HFF-Myc (cell line): ENCODE results near the gene NPIPB8.
"Not testable (repeated sequence)": the region's sequence is repeated elsewhere in the genome, so short reads cannot be mapped to it uniquely, and the experiment has no call there.

Experiments used
- DNase-seq: peaks from one replicate; pipeline ENCODE4 v3.0.0-alpha.2; 2011; ENCODE audit warnings: low read depth; ENCODE audit errors: extremely low read depth
- H3K4me3 ChIP-seq: replicated peaks from 2 replicates; pipeline ENCODE4 v1.5.1; 2011; ENCODE audit warnings: low read depth, mild to moderate bottlenecking, control low read depth, low read length
- TF ChIP-seq, protein P1 (sequence below): IDR thresholded peaks from 2 replicates; pipeline ENCODE4 v1.5.1; 2012; ENCODE audit warnings: mild to moderate bottlenecking, low read depth, low read length, control low read depth; ENCODE audit errors: missing control alignments

NPIPB8 gene

DNA sequence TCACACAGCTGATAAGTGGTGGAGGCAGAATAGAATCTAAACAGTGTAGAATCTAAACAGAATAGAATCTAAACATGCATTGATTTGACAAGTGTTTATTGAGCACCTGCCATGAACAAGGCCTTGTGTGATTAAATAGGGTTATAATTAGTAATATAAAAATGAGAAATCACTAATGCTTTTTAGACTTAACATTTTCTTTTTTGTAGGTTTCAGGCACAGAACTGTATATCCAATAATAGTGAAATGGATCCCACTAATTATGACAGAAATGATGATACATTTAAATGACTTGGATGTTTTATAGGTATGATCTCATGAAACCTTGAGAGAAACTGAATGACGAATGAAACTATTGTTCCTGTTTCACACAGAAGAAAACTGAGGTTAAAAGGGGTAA lies at the start of gene NPIPB8:
Gene NPIPB8 (plus strand): TSS at position 301 of the 400 bp plus-strand sequence. CDS start 296 bp downstream, outside the sequence.
- not testable (repeated sequence) for DNase-seq, H3K4me3 ChIP-seq

DNA sequence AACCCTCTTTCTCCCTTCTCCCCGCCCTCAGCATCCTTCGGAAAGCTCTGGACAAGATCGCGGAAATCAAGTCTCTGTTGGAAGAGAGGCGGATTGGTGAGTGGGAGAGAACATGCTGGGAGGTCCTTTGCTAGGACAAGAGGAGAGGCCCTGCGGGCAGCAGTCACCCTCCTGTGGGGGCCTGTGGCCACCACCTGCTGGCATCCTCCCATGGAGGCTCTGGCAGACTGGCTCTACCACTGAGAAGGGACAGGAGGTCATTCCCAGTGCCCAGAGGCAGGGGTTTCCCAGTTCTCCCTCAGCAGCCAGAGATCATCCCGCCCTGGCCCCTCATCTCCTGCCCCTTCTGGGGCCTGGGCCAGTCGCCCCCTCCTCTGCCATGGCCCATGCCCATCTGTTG lies 48.8 kb upstream of the NPIPB8 start:
- TF ChIP-seq, protein P1, sequence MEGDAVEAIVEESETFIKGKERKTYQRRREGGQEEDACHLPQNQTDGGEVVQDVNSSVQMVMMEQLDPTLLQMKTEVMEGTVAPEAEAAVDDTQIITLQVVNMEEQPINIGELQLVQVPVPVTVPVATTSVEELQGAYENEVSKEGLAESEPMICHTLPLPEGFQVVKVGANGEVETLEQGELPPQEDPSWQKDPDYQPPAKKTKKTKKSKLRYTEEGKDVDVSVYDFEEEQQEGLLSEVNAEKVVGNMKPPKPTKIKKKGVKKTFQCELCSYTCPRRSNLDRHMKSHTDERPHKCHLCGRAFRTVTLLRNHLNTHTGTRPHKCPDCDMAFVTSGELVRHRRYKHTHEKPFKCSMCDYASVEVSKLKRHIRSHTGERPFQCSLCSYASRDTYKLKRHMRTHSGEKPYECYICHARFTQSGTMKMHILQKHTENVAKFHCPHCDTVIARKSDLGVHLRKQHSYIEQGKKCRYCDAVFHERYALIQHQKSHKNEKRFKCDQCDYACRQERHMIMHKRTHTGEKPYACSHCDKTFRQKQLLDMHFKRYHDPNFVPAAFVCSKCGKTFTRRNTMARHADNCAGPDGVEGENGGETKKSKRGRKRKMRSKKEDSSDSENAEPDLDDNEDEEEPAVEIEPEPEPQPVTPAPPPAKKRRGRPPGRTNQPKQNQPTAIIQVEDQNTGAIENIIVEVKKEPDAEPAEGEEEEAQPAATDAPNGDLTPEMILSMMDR, result no peak
- no peak overlapping the region for H3K4me3 ChIP-seq
- no peak for DNase-seq

GRCh38 chr16:28589930-28590329 lies 47.9 kb upstream of the NPIPB8 start:
- no peak for DNase-seq
- H3K4me3 ChIP-seq, result no peak overlapping the region
- TF ChIP-seq, protein P1, result no peak

- TF ChIP-seq, protein P1, result no peak
- no peak overlapping the region for H3K4me3 ChIP-seq
These were observed 47.2 kb upstream of the NPIPB8 start for GRCh38 chr16:28590384-28591340.

DNA sequence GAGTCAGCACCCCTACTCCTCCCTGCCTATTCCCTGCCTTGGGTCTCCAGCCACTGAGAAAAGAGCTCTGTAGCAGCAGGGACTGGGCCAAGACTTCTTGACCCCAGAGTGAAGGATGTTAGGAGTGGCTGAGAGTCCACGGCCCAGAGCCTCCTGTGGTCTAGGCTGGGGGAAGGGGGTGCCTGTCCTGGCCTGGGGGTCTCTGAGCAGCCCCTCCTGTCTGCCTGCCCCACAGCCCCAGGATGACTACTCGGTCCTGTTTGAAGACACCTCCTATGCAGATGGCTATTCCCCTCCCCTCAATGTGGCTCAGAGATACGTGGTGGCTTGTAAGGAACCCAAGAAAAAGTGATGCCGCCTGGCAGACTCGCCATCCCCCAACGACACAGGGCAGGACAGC lies 46.5 kb upstream of the NPIPB8 start:
- H3K4me3 ChIP-seq, result no peak overlapping the region
- DNase-seq, result no peak
- TF ChIP-seq, protein P1, result no peak

More at GRCh38 chr16:28590384-28591340, 47.2 kb upstream of the NPIPB8 start:
- DNase-seq, result no peak

DNA sequence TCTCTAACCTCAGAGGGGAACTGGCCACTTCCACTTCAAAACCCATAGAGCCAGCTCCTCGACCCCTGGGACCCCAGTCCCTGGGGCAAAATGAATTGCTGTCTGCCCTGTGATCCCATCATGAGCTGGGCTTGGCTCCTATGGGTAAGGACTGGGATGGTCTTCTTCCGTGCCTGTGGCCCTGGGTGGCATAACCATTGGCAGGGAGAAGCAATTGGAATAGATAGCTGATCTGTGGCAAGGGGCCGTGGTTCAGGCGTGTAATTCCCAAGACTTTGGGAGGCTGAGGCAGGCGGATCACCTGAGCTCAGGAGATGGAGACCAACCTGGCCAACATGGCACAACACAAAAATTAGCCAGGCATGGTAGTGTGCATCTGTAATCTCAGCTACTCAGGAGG lies 45.4 kb upstream of the NPIPB8 start:
- TF ChIP-seq, protein P1, result no peak

DNA sequence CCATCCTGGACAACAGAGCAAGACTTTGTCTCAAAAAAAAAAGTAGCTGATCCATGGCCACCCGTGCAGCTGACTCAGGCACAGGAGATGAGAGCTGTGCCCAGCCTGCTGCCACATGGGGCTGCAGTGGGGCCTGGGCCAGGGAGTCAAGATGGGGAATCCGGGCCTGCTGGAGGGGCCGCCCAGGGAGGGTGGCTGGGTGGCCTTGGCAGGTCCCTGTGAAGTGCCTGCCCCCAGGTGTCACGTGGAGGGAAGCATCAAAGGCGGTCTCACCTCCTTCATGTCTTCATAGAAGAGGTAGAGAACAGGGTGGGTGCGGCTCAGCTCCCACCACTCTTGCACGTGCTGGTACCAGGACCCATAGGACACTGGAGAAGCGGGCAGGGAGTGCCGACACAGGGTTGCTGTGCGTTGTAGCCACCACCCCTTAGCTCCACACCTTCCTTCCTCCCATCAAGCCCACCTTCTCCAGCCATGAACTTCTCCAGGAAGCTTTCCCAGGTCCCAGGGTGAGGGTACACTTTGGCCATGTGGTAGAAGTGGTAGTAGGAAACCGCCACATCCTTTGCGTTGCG lies 44.8 kb upstream of the NPIPB8 start:
- TF ChIP-seq, protein P1, result no peak
- no peak overlapping the region for H3K4me3 ChIP-seq
- no peak for DNase-seq

More for the DNA sequence above, 45.4 kb upstream of the NPIPB8 start:
- DNase-seq, result no peak
- H3K4me3 ChIP-seq, result no peak overlapping the region

- H3K4me3 ChIP-seq, DNase-seq: not testable (repeated sequence)
These were observed 42.4 kb upstream of the NPIPB8 start for GRCh38 chr16:28595451-28595850.
